H1 (cell line): ENCODE measurements around the gene TRIM67. TPM values are rescaled to one million over a fixed set of nuclear protein-coding genes. Genes with fewer than 3 reads are reported as not detected.

Experiments used
- BACH1 ChIP-seq: IDR thresholded peaks from 2 replicates; pipeline ENCODE4 v1.6.1; 2012; ENCODE audit warnings: low read length, improper control_type of control experiment
- CBX8 ChIP-seq: fragments of 300-800, 300-1000 bp; sonication (generic); IDR thresholded peaks from 2 replicates; pipeline ENCODE4 v1.7.1; 2016; ENCODE audit warnings: low read depth, low read length, borderline replicate concordance
- CHD2 ChIP-seq: IDR thresholded peaks from 2 replicates; pipeline ENCODE4 v1.6.1; 2012; ENCODE audit warnings: low read length, improper control_type of control experiment
- EGR1 ChIP-seq: IDR thresholded peaks from 2 replicates; pipeline ENCODE4 v1.6.1; 2011; ENCODE audit warnings: low read depth, low read length, borderline replicate concordance
- POLR2A ChIP-seq, 2 experiments: IDR thresholded peaks; 1 replicate in 1 of 2; 2 replicates in 1 of 2; pipeline ENCODE4 v1.6.1; 2011; ENCODE audit warnings: low read depth in 2 of 2, low read length in 2 of 2, mild to moderate bottlenecking in 2 of 2; ENCODE audit errors: control extremely low read depth in 1 of 2
- RXRA ChIP-seq: IDR thresholded peaks from 2 replicates; pipeline ENCODE4 v1.6.1; 2011; ENCODE audit warnings: low read depth, mild to moderate bottlenecking, low read length, moderate library complexity; ENCODE audit not compliant: insufficient read depth
- SRF ChIP-seq: IDR thresholded peaks from 2 replicates; pipeline ENCODE4 v1.6.1; 2011; ENCODE audit warnings: mild to moderate bottlenecking, low read depth, low read length, moderate library complexity
- TEAD4 ChIP-seq: IDR thresholded peaks from 2 replicates; pipeline ENCODE4 v1.6.1; 2012; ENCODE audit warnings: low read depth, low read length, inconsistent platforms, mixed read lengths
- YY1 ChIP-seq: IDR thresholded peaks from 2 replicates; pipeline ENCODE4 v1.6.1; 2011; ENCODE audit warnings: low read depth, mild to moderate bottlenecking, low read length
- polyA plus RNA-seq, 7 experiments: library from polyadenylated mRNA; depleted of rRNA in 3 of 7; stranded (reverse) in 5 of 7; unstranded in 2 of 7; fragments of >200 nt in 5 of 7; fragments of 200-250 nt in 2 of 7; gene quantifications; 1 replicate in 5 of 7; 2 replicates in 1 of 7; 4 replicates in 1 of 7; pipeline versions ENCODE4 v1.2.1 to v1.2.3, GENCODE V29; 2011 to 2013; ENCODE audit warnings: missing spikeins in 2 of 7, mixed read lengths in 2 of 7
- total RNA-seq: library from RNA; stranded (reverse); fragmentation: NEBNext Ultra II Directional; extraction: Animal tissue kit (Norgen Biotek cat#: 25700); gene quantifications from 2 replicates; pipeline ENCODE4 v1.2.1, GENCODE V29; 2021

The TRIM67 gene
- total and polyA plus RNA-seq, 2 of the 8 experiments (the other 6 are each of a cell fraction or from before 2014, with no cell fraction given), result under 0.01 TPM; not detected in 1

DNA sequence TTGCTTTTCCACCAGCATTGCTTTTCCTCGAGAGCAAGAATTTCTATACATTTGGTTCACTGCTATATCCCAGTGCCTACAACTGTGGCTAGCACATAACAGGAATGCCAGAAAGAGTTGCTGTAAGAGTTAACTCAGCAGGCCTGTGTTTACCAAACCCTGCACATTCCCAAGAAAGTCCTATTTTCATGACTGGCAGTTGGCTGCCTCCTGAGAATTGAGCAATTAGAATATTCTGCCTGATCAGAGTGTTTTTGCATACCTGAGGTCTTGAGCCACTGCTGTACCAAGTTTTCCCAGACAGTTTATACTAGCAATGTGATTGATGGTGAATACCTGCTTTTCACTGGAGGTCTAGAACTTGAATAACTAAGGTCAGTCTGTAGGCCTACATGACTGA is 76.4 kb downstream of the TRIM67 start (continued):
- no peak for TF ChIP-seq RXRA
- TF ChIP-seq POLR2A (IDR thresholded peaks at IDR 0.05; ENCODE audit: control extremely low read depth in 1 of 2, low read depth in 2 of 2, low read length in 2 of 2), result no peak
- TF ChIP-seq SRF, result no peak
- TF ChIP-seq EGR1, result no peak
- TF ChIP-seq CBX8, result no peak
- no peak for TF ChIP-seq CHD2
- no peak for TF ChIP-seq BACH1
- no peak for TF ChIP-seq TEAD4
- TF ChIP-seq YY1, result no peak
